ENCODE measurements around the gene AGRN. TPM values are rescaled to one million over a fixed set of nuclear protein-coding genes. Genes with fewer than 3 reads are reported as not detected.

Gene AGRN
- total and polyA plus RNA-seq, 2 of the 4 experiments (the other 2 are of a cell fraction) = 8.1 to 115 TPM

GRCh38 chr1:974293-974640, 45.7 kb upstream of the AGRN start:
- no peaks in the 10 kb centered on the region for H3K36me3 ChIP-seq (ENCODE audit: control insufficient read depth, insufficient read depth, low read length)
- 100% methylated on average over 2 of the region's 11 CpGs; no CpG with 5 or more reads in 1 of the 2 experiments for WGBS, 2 experiments (ENCODE audit: extremely low coverage in 2 of 2, insufficient read length in 1 of 2)
- no peaks in the 10 kb centered on the region for H3K9me3 ChIP-seq (ENCODE audit: control insufficient read depth, insufficient read depth, low read length)
- no peak overlapping the region for H3K4me3 ChIP-seq (ENCODE audit: insufficient read depth, low read depth, low read length)
- H3K56ac ChIP-seq (ENCODE audit: extremely low read depth, insufficient read depth, low read length) = no peak overlapping the region
- DNase-seq = no peak
- no peaks in the 10 kb centered on the region; the same call in 1 of the 2 replicates for H4K20me1 ChIP-seq (ENCODE audit: insufficient read depth, low read length)
- no peak overlapping the region for H2BK20ac ChIP-seq (ENCODE audit: low read depth, low read length)
- H2BK120ac ChIP-seq (ENCODE audit: low read depth, low read length) = no peak overlapping the region
- no peak overlapping the region for H2BK15ac ChIP-seq (ENCODE audit: low read depth, low read length)
- intact Hi-C loops (cut with micrococcal nuclease) (no loop called here), dilution Hi-C loops (cut with HindIII; ENCODE audit: low sequenced_read_pairs, unreplicated experiment) (no loop called here), in situ Hi-C loops (cut with MboI; ENCODE audit: low sequenced_read_pairs) (no loop called here)
- H2AK5ac ChIP-seq (ENCODE audit: low read depth, low read length) = no peak overlapping the region
- H2AFZ ChIP-seq (replicated peaks; ENCODE audit: low read length, poor library complexity) = no peak overlapping the region
- no peak overlapping the region for H3K4me2 ChIP-seq (ENCODE audit: low read depth, low read length)
- H3K4ac ChIP-seq (ENCODE audit: low read depth, low read length) = no peak overlapping the region
- H2BK5ac ChIP-seq (ENCODE audit: low read depth, low read length, poor library complexity, severe bottlenecking) = no peak overlapping the region
- no peak overlapping the region for H3K14ac ChIP-seq (replicated peaks; ENCODE audit: low read depth, low read length)
- no peak overlapping the region for H2AK9ac ChIP-seq (replicated peaks; ENCODE audit: low read depth, low read length, poor library complexity)
- H4K5ac ChIP-seq (ENCODE audit: low read depth, low read length) = no peak overlapping the region
- H3K9ac ChIP-seq (ENCODE audit: low read depth, low read length) = no peak overlapping the region
- H3K18ac ChIP-seq (ENCODE audit: low read depth, low read length) = no peak overlapping the region
- no TSS peak for BruUV-seq (replicated peaks)
- no peaks in the 10 kb centered on the region for H3K79me1 ChIP-seq (ENCODE audit: low read depth in 1 of 2, low read length in 2 of 2)
- peaks cover 5% of the 10 kb centered on the region; the same call in 1 of the 2 replicates for H3K9me1 ChIP-seq (ENCODE audit: insufficient read depth, low read length)
- no peak for TF ChIP-seq FOS (IDR thresholded peaks at IDR 0.05; ENCODE audit: low read depth, low read length)
- no peak for TF ChIP-seq CHD1 (IDR thresholded peaks at IDR 0.05; ENCODE audit: low read depth, low read length)
- no peak for TF ChIP-seq RCOR1 (IDR thresholded peaks at IDR 0.05; ENCODE audit: insufficient replicate concordance, low read length)
- no peak for TF ChIP-seq CEBPB (IDR thresholded peaks at IDR 0.05; ENCODE audit: low read depth, low read length)
- no peak for TF ChIP-seq NFE2L2 (IDR thresholded peaks at IDR 0.05; ENCODE audit: low read depth, low read length)
- no peak for TF ChIP-seq RAD21 (IDR thresholded peaks at IDR 0.05; ENCODE audit: low read length)
- TF ChIP-seq MAFK (IDR thresholded peaks at IDR 0.05; ENCODE audit: low read depth, low read length) = no peak
- TF ChIP-seq BHLHE40 (IDR thresholded peaks at IDR 0.05; ENCODE audit: low read depth, low read length) = no peak
- no peak for TF ChIP-seq POLR2A (IDR thresholded peaks at IDR 0.05; ENCODE audit: low read depth, low read length)
- TF ChIP-seq SMC3 (IDR thresholded peaks at IDR 0.05; ENCODE audit: low read depth, low read length) = no peak
- no peak for TF ChIP-seq MXI1 (IDR thresholded peaks at IDR 0.05; ENCODE audit: borderline replicate concordance, low read depth, low read length)
- no peak for TF ChIP-seq CTCF (conservative IDR thresholded peaks at IDR 0.05; ENCODE audit: low read depth, low read length)
- H3K23ac ChIP-seq (ENCODE audit: low read depth, low read length) = no peak overlapping the region
- H3K4me1 ChIP-seq (ENCODE audit: control insufficient read depth, insufficient read depth, low read length) = 0 out of 2 replicates have a peak, but pooled peaks cover 2% of the 10 kb centered on the region
- ATAC-seq (ENCODE audit: low read depth) = no peak
- CTCF ChIA-PET = no interaction called here
- H3K27me3 ChIP-seq (ENCODE audit: control insufficient read depth, insufficient read depth, low read length) = peaks cover 5% of the 10 kb centered on the region; the same call in 1 of the 2 replicates
- no peak overlapping the region for H4K91ac ChIP-seq (ENCODE audit: insufficient read depth, low read depth, low read length)
- POLR2A ChIA-PET (ENCODE audit: unreplicated experiment) = no interaction called here
- H3K27ac ChIP-seq (ENCODE audit: insufficient read depth, low read length) = no peak overlapping the region
- H4K8ac ChIP-seq (ENCODE audit: low read depth in 2 of 2, low read length in 2 of 2) = no peak overlapping the region

Measured in IMR-90 (cell line).